HTERT RPE-1 (cell line): Measurements from ENCODE around the gene AK2.
"Not testable (repeated sequence)": the region's sequence is repeated elsewhere in the genome, so short reads cannot be mapped to it uniquely, and the experiment has no call there.

Experiments
- in situ Hi-C: fragments of 300-500 bp; cut with MboI; formaldehyde crosslinking; loops from 4 replicates; pipeline ENCODE4 v1.14.3; 2020; ENCODE audit warnings: low sequenced_read_pairs

Gene AK2

DNA sequence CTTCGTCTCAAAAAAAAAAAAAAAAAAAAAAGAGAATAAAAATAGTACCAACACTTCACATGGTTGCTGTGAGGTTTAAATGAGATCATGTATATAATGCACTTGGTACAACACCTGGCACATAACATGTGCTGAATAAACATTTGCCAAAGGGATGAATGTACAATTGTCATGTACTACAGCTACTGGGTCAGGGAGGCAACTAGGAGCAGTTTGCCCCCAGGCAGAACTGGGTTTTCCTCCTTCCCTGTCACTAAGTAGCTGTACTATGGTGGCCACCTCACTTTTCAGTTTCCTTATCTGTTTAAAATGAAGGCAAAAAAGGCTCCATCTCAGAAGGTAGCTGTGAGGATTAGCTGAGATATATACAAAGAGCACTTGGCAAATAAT, 11.5 kb downstream of the AK2 start:
- in situ Hi-C loops: no loop called here

DNA sequence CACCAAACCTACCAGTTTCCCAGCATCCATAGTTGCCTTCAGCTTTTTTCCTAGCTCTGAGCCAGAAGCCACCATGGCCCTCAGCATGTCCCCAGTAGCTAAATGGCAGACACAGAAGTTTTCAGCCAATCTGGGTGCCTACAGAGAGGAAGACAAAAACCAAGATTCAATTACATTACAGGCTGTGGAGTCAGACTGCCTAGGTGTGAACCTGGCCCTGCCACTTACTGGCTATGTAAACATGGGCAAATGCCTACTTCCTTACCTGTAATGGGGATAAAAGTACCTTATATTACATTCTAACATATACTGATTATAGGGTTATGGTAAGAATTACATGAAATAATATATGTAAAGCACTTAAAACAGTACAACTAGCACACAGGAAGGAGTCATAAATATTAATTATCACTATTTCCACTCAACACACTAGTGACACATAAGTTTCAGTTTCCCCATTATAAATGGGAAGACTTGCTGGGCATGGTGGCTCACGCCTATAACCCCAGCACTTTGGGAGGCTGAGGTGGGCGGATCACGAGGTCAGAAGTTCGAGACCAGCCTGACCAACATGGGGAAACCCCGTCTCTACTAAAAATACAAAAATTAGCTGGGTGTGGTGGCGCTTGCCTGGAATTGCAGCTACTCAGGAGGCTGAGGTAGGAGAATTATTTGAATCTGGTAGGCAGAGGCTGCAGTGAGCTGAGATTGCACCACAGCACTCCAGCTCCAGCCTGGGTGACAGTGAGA, 12.1 kb downstream of the AK2 start:
- in situ Hi-C loops: not testable (repeated sequence)

DNA sequence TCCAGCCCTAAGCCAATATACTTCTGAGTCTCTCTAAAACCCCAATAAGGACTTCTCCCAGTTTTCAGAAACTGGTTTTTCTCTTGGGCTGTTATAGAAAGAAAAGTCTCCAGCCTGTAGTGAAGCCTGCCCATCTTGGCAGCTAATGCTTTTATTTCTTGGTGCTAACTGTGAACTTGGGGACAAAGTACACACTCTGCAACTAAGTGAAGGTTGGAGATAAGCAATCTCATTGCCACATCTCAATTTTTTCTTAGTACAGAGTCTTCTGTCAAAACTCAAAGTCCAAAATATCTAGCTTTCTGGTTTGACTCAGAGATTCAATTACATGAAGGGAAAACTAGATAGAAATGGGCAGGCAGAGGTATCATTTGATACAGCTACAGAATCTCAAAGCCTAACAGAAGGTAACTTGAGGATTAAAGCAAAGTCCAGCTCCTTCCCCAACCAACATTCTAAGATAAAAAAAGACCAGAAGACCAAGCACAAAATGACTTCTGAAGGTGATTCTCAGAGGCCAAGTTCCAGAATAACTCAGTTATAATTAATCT, 14.0 kb downstream of the AK2 start:
- in situ Hi-C loops: no loop called here

DNA sequence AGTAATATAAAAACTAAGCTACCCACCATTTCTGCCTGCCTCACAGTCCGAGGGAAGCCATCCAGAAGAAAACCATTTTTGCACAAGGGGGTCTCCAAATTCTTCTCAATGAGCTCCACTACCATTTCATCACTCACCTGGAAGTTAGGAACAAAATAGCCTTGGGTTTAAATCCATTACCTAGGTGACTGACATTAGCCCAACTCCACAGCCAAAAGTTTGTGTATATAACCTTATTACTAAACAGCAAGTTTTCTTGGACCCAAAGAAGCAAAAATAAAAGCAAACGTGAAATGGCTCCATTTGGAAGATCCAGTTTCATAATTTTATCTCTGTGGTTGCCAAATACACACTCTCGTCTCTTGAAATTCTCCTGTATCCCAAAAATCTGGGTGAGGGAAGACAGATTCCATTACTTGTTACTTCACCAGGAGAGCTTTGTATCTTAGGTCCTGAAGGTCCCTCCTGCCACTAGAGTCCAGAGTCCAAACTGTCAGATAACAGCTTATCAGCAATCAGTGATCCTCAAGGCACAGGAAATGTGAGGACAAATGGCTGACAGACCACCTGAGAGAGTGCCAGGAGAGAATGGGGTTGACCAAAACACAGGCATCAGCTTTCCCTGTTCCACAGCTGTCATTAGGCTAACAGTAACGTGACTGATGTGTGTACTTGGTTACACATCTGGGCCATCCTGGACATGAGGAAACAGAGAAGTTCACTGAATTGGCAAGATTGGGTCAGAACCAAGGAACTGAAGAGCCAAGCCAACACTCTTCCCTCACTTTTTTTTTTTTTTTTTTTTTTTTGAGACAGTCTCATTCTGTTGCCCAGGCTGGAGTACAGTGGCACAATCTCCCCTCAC, 14.9 kb downstream of the AK2 start:
- in situ Hi-C loops: no loop called here

DNA sequence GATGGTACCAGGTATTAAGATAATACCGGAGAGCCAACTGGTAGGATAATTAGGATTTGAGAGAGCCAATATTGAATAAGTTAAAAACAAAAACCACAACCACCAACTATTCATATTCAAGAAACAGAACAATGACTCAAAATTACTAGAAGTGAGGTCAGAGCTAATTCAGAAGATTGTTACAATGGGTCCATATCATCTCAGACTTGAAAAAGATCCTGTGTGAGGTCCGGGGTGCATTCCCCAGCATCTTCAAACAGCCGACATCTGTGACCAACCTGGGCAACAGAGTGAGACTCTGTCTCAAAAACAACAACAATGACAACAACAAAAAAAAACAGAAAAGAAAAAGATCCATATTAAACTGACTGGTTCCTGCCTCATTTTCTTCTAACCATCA, 18.6 kb downstream of the AK2 start:
- in situ Hi-C loops: no loop called here

DNA sequence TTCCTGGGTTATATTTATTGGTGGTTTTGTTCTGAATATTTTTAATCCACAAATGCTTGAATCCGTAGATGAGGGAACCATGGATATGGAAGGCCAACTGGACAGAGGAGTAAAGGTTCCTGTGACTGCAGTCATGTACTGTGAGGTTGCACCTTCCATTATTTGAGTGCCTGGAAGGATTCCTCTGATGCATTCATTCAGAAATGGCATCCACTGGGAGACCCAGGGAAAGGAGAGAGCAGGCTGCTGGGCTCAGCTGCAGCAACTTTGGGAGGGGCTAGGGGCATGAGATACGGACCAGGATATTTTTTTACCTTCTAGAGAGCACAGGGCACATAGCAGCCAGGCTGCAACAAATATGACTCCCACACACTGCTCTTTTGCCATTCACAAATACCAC, 19.5 kb downstream of the AK2 start:
- in situ Hi-C loops: no loop called here

DNA sequence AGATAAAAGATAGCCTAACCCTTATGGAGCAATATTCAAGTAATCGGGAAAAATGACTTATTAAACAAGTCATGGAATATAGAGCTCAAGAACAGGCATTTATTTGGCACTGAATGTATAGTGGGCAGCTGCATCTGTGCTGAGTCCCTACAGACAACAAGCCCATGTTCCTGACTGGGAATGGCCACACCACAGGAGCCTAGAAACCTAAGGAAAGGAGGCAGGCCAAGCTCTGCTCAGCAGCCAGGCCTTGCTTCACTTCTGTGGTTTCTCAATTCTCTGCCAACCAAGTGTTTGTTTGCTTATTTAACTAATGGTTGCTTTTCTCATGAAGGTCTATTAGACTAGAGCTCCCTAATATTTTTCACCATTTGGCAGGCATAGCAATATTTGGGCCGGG, 21.5 kb downstream of the AK2 start:
- in situ Hi-C loops: no loop called here

DNA sequence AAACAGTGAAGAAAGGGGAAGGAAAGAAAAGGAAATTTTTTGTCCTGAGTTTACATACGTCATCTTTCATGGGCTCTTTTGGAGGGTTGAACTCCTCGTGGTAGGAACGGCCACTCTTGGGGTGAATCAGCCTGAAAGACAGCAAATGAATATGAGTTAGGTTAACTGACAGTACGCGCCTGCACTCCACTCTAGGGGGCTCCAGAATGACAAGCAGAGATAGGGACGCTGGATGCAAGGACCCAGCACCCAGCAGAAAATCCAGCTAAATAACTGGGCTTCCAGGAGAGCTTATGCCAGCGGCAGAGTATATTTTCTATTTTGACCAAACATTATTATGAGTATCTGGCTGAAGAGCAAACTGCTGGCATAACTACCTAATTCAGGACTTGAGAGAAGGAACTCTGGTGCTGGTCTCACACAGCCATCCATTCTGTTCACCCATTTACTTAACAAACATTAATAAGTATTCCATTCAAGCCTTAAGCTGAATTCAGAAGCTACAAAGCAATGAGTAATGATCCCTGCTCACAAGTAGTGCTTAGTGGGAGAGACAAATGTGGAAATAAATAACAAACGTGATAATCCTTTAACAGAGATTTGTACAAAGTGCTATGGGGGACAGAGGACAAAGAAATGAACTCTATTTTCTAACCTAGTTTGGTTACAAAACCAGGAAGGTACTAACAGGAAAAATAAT, 22.1 kb downstream of the AK2 start:
- in situ Hi-C loops: no loop called here

DNA sequence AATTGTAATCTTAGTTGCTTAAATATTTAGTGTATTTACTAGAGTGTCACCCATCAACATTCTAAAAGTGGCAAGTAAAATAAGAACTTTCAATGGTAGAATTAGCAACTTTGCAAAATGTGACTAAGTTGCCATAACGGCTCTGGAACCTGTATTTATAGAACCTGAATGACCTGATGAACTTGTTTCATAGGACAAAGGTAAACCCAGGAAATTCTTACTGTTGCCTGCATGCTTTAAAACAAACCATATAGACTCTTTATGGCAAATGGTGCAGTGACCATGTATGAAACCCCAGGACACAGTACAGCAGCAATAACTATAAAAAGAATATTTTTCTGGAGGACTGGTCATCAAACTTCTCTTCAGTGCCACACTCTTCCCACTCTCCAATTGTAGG, 22.9 kb downstream of the AK2 start:
- in situ Hi-C loops: no loop called here

DNA sequence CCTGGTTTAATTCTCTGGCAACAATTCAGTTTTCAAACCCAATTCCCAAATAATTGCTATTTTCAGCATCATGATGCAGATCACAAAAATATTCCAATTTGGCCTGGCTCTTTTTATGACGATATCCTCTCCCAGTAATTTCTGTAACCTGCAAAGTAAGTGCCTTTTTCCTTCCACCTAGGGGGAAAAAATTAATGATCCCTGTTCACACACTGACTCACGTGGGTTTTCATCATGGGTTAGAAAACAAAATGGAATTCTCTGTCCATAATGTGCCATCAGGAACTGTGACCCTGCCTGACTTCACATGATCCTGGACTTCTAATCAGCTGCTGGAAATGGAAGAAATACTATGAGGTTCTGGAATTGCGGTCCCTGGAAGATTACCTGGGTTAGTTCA, 24.5 kb downstream of the AK2 start:
- in situ Hi-C loops: no loop called here

DNA sequence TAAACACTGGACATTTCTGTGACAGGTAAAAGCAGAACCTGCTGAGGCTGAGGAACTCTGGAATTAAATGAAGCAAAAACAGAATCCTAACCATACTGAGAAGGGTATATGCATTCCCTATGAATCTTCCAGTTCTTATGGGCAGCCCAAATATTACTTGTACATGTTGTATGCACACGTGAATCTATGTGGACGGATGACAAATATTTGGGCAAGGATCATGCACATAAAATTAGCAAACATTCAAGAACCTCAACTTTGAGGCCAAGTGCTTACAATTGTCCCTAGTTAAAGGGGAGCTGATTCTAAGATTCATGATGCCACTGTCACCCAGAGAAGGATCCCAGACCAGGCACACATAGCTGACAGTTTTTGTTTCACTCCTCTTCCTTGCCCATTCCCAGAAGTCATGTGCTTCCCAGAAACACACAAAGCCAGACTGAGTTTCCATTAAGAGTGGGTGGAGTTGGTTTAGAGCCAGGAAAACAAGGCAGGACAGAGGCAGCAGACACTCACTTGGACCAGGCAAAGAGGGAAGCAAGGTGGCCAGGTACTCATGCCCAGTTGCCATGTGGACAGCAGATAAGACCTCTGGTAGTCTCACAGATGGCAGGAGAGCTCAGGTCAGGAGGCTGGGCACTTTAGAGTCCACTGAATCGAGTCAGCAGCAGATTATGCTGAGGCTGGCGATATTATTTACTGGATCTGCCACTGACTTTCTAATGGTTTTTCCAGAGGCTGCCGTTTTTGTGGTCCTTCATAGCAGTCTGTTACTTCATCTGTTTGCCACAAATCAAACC, 25.6 kb downstream of the AK2 start:
- in situ Hi-C loops: no loop called here

DNA sequence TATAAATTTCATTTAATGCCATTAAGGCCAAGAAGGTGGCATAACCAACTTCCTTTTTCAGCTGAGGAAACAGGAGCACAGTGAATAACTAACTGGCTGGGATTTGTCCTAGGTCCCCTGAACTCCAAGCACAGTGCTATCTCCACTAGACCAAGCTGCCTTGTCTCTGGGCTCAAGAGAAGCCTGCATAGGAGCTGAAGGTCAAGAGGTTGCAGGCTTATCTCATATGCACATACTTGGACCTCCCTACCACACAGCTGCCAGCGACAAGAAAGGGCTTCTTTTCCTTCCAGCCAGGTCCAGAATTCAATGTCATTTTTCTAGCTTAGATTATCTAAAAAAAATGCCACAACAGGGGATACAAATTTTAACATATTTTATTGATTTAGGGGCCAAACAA, 27.1 kb downstream of the AK2 start:
- in situ Hi-C loops: no loop called here

DNA sequence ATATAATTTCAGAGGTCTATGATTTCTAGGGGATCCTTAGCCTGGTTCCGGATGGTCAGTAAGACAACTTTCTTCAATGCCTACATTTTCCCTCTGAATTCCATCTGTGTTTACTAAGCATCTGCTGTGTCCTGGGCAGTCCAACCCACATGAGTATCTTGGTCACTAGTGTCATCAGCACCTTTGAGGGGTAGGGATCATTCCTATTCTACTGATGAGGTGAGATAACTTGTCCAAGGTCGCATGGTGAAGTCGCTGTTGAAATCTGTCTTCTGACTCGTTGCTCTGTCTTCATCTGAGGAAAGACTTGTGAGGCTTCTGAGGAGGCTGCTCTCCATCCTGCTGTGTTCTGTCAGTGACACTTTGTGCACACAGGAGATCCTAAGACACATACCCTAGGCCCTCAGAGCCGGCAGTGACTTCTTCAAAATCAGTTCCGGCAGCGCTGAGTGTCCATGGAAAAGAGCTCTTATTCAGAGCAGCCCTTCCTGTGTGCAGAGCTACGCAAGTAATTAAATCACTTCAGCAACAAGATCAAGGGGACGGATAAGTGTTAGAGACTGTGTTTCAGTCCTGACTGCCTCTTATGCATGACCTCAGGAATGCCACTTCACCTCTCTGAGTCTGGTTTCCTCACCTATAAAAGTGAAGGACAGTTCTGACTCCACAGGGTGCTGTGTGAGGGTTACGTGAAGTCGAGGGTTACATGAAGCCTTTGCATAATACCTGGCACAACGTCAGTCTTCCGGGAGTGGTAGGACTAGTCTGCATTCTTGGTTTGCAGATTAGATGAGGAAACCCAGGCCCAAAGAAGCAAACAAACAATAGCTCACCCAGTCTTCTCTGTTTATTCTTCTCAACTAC, 28.4 kb downstream of the AK2 start:
- in situ Hi-C loops: no loop called here

DNA sequence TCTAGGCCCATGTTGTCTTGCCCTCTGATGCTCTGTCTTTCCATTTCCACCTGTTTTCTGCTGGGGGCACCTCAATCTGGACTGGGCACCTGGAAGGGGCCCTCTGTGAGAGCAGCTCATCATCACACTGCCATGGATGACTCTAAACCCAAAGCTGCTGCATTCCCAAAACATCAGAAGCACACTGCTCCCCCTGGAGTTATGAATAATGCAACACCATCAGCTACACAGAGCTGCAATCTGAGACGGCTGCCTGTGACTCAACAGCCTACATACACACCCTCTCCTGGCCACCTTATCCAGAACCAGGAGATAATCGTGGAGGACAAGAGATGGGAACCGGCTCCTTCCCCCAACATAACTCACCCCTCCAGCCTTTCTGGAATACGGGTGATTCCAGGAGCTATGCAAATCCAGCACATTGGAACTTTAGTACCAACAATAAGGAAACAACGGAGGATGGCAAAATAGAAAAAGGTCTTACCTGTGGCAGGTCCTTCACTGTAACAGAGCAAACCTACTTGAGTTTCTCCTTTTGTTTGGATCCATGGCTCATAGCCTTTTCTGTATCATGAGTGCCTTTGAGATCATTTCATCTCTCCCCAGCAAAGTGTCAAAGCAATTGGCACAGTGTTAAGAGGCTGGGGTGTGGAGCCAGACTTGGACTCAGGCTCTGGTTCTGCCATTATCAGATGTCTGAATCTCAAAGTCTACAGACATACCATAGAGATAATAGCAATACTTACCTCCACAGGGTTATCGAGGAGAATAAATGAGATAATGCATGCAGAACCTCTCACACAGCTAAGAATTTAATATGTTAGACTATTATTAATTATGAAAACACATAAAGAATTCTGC, 29.3 kb downstream of the AK2 start:
- in situ Hi-C loops: no loop called here

DNA sequence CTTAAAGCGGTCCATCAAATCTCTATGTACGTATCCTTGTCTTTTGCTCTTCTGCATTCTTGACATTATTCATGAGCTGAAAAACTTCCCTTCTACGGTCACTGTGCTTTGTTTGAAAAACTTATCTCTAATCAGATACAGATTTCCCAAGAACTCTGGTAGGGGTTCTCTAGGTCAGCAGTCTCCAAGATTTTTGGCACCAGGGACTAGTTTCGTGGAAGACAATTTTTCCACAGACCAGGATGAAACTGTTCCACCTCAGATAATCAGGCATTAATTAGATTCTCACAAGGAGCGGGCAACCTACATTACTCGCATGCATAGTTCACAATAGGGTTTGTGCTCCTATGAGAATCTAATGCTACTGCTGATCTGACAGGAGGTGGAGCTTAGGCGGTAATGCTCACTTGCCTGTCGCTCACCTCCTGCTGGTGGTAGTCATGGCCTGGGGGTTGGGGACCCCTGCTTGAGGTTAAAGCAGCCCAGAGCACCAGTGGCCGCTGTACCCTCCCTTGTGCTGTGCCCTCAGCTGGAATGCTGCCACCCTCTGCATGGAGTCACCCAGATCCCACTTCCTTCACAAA, 30.8 kb downstream of the AK2 start:
- in situ Hi-C loops: no loop called here

DNA sequence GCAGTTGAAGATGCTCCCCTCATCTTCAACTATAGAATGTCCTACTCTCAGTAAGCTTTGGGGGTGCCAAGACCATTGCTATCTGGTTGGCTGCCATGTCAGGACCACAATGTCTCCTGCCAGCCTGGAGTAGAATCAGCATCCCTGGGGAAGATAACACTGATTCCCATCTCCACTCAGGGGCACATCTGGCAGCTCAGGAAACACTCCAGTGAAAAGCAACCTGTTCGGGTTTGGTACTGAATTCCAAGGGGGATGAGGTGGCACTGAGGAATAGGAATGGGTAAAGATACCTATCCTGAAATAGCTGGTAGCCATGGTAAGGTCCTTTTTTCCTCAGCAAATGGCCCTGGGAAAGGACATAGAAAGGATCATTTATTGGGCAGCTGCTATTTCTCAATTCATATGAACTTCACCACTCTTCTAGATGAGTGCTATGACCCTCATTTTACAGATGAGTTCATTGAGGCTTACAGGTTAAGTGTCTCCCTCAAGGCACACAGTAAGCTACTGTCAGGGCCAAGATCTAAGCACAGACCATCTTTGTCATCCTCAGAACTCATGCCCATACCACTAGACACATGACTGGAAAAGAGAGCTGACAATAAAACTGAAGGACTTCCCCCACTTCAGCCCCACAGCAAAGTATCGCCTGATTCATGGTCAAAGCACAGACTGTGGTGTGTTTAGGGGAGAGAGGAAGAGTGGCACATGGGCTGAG, 31.4 kb downstream of the AK2 start:
- in situ Hi-C loops: no loop called here

DNA sequence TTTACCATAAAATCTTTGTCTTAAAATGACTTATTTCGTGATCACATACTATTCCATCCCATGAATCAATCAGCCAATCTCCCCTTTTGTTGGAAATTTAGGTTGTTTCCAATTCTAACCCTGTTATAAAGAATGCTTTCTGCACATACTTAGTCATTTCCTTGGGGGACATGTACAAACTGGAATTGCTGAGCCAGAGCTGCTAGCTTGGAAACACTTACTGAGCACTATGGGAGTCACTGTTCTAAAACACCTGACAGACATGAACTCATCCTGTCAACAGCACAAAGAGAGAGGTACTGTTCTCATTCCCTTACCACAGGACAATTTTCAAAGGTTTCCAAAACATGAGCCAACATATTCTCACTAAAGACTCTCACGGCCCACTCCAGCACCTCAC, 32.1 kb downstream of the AK2 start:
- in situ Hi-C loops: no loop called here

DNA sequence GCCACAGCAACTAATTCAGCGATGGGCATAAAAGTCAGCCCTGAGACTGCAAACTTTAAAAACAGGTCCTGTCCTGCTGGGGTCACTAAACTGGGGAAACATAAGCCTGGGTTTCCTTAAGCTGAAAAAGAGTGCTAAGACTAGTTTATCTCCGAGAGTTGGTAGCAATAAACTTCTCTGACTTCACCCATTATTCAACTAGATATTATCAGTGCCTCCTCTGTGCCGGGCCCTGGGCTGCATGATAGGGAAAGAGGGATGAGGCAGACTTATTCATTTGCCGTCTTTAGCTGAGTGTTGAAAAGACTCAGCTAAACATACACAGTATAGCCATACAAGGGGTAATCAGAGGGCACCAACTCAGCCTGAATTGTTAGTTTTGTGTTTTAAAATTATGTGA, 33.0 kb downstream of the AK2 start:
- in situ Hi-C loops: no loop called here
